HUES48 (cell line): ENCODE data around the gene PGLYRP3.

ENCODE experiments used
- H3K27ac ChIP-seq: one replicate; pipeline ENCODE4 v1.7.0; 2013; ENCODE audit warnings: low read depth, low read length, inconsistent platforms
- H3K27me3 ChIP-seq: 2 replicates; pipeline ENCODE4 v1.6.1; 2013; ENCODE audit warnings: mild to moderate bottlenecking, low read length; ENCODE audit not compliant: control insufficient read depth, insufficient read depth
- H3K36me3 ChIP-seq: 2 replicates; pipeline ENCODE4 v1.6.1; 2013; ENCODE audit warnings: low read length; ENCODE audit not compliant: control insufficient read depth, insufficient read depth
- H3K4me1 ChIP-seq: 2 replicates; pipeline ENCODE4 v1.6.1; 2013; ENCODE audit warnings: mild to moderate bottlenecking, low read length; ENCODE audit not compliant: control insufficient read depth, insufficient read depth
- H3K4me3 ChIP-seq: 2 replicates; pipeline ENCODE4 v1.5.1; 2013; ENCODE audit warnings: mild to moderate bottlenecking, low read depth, low read length
- H3K9ac ChIP-seq: 2 replicates; pipeline ENCODE4 v1.6.1; 2013; ENCODE audit warnings: mild to moderate bottlenecking, low read depth, low read length, moderate library complexity
- H3K9me3 ChIP-seq: 2 replicates; pipeline ENCODE4 v1.6.1; 2013; ENCODE audit warnings: low read length; ENCODE audit not compliant: control insufficient read depth, insufficient read depth

The PGLYRP3 gene

GRCh38 chr1:153253693-153254092 is 59.1 kb downstream of the PGLYRP3 start:
- H3K4me1 ChIP-seq, result no peaks in the 10 kb centered on the region
- no peaks in the 10 kb centered on the region for H3K9me3 ChIP-seq
- no peaks in the 10 kb centered on the region for H3K36me3 ChIP-seq
- H3K27me3 ChIP-seq, result peaks cover 7% of the 10 kb centered on the region
- no peak overlapping the region for H3K27ac ChIP-seq
- no peak overlapping the region for H3K9ac ChIP-seq
- H3K4me3 ChIP-seq, result no peak overlapping the region

DNA sequence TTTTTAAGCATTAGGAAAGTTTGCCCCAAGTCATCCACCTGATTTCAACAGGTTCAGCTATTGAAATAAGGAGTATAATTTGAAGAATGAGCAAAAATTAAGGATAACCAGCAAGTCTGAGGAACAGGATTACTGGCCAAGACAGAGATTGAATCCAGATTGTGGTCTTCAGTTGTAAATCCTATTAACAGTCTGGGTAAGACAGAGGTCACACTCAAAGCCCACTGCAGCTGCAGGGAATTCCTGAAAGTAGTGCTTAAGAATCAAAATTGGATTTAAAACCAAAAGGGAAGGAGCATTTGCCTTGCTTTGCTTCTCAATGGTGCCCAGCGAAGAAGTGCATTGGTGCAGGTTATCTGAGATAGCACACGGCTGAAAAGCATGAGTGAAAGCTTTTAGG is 59.7 kb downstream of the PGLYRP3 start:
- no peak overlapping the region for H3K9ac ChIP-seq
- no peak overlapping the region for H3K4me3 ChIP-seq
- H3K27ac ChIP-seq, result no peak overlapping the region
- no peaks in the 10 kb centered on the region for H3K36me3 ChIP-seq
- H3K9me3 ChIP-seq, result no peaks in the 10 kb centered on the region
- no peaks in the 10 kb centered on the region for H3K4me1 ChIP-seq
- peaks cover 3% of the 10 kb centered on the region; the same call in 1 of the 2 replicates for H3K27me3 ChIP-seq

DNA sequence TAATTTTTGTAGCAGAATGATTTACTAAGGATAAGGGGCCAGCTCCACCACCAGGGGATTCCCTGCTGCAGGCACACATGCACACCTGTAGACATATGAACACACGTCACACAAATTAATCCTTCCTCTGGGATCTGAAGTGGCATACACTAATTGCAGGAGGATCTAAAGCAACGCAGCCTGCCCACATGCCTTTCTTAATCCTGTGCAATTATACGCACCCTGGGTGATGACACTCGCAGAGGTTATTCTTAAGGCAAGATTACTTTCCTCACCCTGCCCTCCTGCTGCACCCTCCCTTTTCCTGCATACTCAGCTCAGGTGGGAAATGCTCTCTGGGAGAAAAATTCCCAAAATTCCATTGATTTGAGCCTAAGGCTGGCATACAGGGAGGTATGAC is 60.8 kb downstream of the PGLYRP3 start:
- Histone ChIP-seq H3K27me3 (no peaks in the 10 kb centered on the region), H3K9ac (no peak overlapping the region), H3K36me3 (no peaks in the 10 kb centered on the region), H3K27ac (no peak overlapping the region), H3K4me1 (no peaks in the 10 kb centered on the region), H3K4me3 (no peak overlapping the region), H3K9me3 (no peaks in the 10 kb centered on the region)

DNA sequence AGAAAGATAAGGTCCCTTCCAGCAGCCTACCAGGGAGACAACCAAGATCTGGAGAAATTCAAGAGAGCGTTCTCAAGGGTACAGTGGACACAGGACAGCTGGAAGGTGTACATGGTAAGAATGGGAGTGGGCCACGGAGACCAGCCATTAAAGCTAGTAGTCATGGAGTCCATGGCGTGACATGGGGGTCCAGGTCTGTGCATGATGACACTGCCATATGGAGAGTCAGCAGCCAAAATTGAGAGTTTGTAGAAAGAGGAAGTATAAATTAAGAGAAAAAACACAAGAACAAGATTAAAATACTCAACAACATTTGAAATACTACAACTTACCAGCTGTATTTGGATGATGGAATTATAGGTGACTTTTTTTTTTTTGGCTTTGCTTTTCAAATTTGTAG is 61.2 kb downstream of the PGLYRP3 start:
- Histone ChIP-seq H3K9me3 (no peaks in the 10 kb centered on the region), H3K4me3 (no peak overlapping the region), H3K27ac (no peak overlapping the region), H3K36me3 (no peaks in the 10 kb centered on the region), H3K9ac (no peak overlapping the region), H3K27me3 (no peaks in the 10 kb centered on the region), H3K4me1 (no peaks in the 10 kb centered on the region)

DNA sequence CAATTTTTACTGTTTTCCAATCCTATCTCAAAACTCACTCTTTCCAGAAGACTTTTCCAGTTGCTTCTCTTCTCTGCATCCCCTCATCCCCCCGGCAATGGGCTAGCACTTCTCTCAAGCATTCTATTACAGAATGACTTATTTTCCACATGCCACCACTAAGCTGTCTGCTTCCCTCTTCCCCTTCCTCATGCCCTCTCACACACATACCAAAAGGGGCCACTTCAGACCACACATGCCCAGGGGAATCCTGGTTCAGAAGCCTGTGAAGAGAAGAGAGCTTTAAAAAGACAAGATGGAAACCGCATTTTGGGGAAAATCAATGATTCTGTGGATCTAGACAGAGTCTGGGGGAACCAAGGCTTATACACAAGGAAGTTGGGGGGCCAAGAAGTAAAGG is 61.7 kb downstream of the PGLYRP3 start:
- Histone ChIP-seq H3K9ac (no peak overlapping the region), H3K27ac (no peak overlapping the region)

DNA sequence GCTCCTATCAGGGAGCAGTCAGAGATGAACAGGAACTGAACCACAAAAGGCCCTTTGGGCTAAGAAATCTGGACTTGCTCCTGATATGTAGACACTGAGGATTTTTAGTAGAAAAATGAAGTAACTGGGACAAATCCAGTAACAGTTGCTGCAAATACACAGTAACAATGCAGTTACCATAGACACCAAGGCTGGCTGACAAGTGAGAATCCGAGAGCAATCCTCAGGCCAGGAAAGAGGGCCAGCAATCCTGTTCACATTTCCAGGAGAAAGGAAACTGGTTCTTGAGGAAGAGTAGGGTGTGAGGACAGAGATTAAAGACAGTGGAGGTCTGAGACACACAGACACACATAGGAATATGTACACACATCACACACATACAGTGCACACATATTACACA is 62.6 kb downstream of the PGLYRP3 start:
- no peaks in the 10 kb centered on the region for H3K27me3 ChIP-seq
- H3K27ac ChIP-seq, result no peak overlapping the region
- H3K9me3 ChIP-seq, result no peaks in the 10 kb centered on the region
- no peaks in the 10 kb centered on the region for H3K4me1 ChIP-seq
- no peak overlapping the region for H3K4me3 ChIP-seq
- H3K36me3 ChIP-seq, result no peaks in the 10 kb centered on the region
- H3K9ac ChIP-seq, result no peak overlapping the region

More for the DNA sequence above, 61.7 kb downstream of the PGLYRP3 start:
- no peaks in the 10 kb centered on the region for H3K4me1 ChIP-seq
- H3K9me3 ChIP-seq, result no peaks in the 10 kb centered on the region
- H3K36me3 ChIP-seq, result no peaks in the 10 kb centered on the region
- no peak overlapping the region for H3K4me3 ChIP-seq
- no peaks in the 10 kb centered on the region for H3K27me3 ChIP-seq

- Histone ChIP-seq H3K4me1 (no peaks in the 10 kb centered on the region), H3K27me3 (no peaks in the 10 kb centered on the region), H3K27ac (no peak overlapping the region), H3K4me3 (no peak overlapping the region), H3K9ac (no peak overlapping the region), H3K36me3 (no peaks in the 10 kb centered on the region), H3K9me3 (no peaks in the 10 kb centered on the region)
Measured at GRCh38 chr1:153248176-153248879, 64.4 kb downstream of the PGLYRP3 start.
